SHP77 (cell line): ENCODE measurements around the gene IER5.
A peak's percentile ranks its signal among the peaks of the same experiment; 100 is the strongest.
"Not testable (repeated sequence)": the region's sequence is repeated elsewhere in the genome, so short reads cannot be mapped to it uniquely, and the experiment has no call there.

ENCODE experiments used
- DNase-seq, 2 experiments: peaks; one replicate each; lab custom pipeline; 2025; lab: John Stamatoyannopoulos, UW

Gene IER5

GRCh38 chr1:181115971-181116370, 27.5 kb downstream of the IER5 start:
- not testable (repeated sequence) for DNase-seq

GRCh38 chr1:181116819-181117390, 28.4 kb downstream of the IER5 start:
- no peak for DNase-seq

- DNase-seq: no peak
These were observed 29.3 kb downstream of the IER5 start for GRCh38 chr1:181117648-181118449.

- no peak for DNase-seq
These were observed 30.8 kb downstream of the IER5 start for GRCh38 chr1:181119093-181119989.

- DNase-seq: no peak
These were observed 32.4 kb downstream of the IER5 start for GRCh38 chr1:181120924-181121323.

- DNase-seq: no peak
These were observed 33.0 kb downstream of the IER5 start for GRCh38 chr1:181121498-181121897.

GRCh38 chr1:181122222-181122621, 33.7 kb downstream of the IER5 start:
- no peak for DNase-seq

GRCh38 chr1:181123173-181123572, 34.7 kb downstream of the IER5 start:
- no peak for DNase-seq

- no peak for DNase-seq
These were observed 35.8 kb downstream of the IER5 start for GRCh38 chr1:181124291-181124751.

GRCh38 chr1:181126289-181126688, 37.8 kb downstream of the IER5 start:
- DNase-seq: no peak

GRCh38 chr1:181126871-181127587, 38.5 kb downstream of the IER5 start:
- DNase-seq: peak; percentile 77 to 85

- DNase-seq: no peak
These were observed 39.5 kb downstream of the IER5 start for GRCh38 chr1:181127898-181128453.

- DNase-seq: no peak
These were observed 40.3 kb downstream of the IER5 start for GRCh38 chr1:181128592-181129497.

GRCh38 chr1:181129771-181130606, 41.5 kb downstream of the IER5 start:
- no peak for DNase-seq

- no peak for DNase-seq
These were observed 42.9 kb downstream of the IER5 start for GRCh38 chr1:181131255-181131941.

- no peak for DNase-seq
These were observed 45.0 kb downstream of the IER5 start for GRCh38 chr1:181133441-181133951.

GRCh38 chr1:181133969-181134418, 45.5 kb downstream of the IER5 start:
- no peak for DNase-seq
